Astrocyte (in vitro differentiated cells and primary cell): ENCODE measurements around the gene CYBA.

Experiments used
- CTCF ChIP-seq: IDR thresholded peaks from 2 replicates; pipeline ENCODE4 v1.5.1; 2011; ENCODE audit warnings: low read depth, mild to moderate bottlenecking, inconsistent platforms, low read length, moderate library complexity; ENCODE audit not compliant: insufficient read depth
- EZH2 ChIP-seq: IDR thresholded peaks from 2 replicates; pipeline ENCODE4 v1.6.1; 2012; ENCODE audit warnings: mild to moderate bottlenecking, low read length, inconsistent platforms; ENCODE audit not compliant: insufficient read depth

GRCh38 chr16:88678224-88678979 is 27.5 kb upstream of the CYBA start:
- TF ChIP-seq CTCF (no peak), EZH2 (no peak)
